ENCODE data around the gene APOL6.

DNA sequence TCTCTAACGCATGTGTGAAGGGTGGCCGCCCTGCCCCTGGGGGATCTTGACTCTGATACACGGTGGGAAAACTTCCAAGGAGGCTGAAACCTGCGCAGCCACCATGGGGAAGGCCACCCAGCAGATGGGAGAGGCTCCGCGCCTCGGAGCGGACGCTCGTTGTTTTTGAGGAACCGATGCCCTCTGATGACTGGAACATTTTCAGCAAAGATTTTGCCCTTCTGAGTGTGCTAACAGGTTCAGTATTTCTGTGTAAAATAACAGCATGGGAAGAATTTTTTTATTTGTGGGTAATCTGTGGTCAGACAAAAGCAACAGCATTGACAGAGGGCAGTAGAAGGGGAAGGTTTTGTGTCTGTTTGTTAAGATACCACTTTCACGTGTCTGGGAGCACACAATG lies 47.8 kb upstream of the APOL6 start:
- TF ChIP-seq, protein P1, sequence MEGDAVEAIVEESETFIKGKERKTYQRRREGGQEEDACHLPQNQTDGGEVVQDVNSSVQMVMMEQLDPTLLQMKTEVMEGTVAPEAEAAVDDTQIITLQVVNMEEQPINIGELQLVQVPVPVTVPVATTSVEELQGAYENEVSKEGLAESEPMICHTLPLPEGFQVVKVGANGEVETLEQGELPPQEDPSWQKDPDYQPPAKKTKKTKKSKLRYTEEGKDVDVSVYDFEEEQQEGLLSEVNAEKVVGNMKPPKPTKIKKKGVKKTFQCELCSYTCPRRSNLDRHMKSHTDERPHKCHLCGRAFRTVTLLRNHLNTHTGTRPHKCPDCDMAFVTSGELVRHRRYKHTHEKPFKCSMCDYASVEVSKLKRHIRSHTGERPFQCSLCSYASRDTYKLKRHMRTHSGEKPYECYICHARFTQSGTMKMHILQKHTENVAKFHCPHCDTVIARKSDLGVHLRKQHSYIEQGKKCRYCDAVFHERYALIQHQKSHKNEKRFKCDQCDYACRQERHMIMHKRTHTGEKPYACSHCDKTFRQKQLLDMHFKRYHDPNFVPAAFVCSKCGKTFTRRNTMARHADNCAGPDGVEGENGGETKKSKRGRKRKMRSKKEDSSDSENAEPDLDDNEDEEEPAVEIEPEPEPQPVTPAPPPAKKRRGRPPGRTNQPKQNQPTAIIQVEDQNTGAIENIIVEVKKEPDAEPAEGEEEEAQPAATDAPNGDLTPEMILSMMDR (IDR thresholded peaks at IDR 0.05) = no peak
- TF ChIP-seq CHD2 (IDR thresholded peaks at IDR 0.05; ENCODE audit: low read length, partially characterized antibody) (no peak), JUN (IDR thresholded peaks at IDR 0.05) (no peak), SMC3 (IDR thresholded peaks at IDR 0.05) (no peak), CHD4 (IDR thresholded peaks at IDR 0.05; ENCODE audit: borderline replicate concordance) (no peak)
- TF ChIP-seq, protein P2, sequence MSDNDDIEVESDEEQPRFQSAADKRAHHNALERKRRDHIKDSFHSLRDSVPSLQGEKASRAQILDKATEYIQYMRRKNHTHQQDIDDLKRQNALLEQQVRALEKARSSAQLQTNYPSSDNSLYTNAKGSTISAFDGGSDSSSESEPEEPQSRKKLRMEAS (IDR thresholded peaks at IDR 0.05) = no peak
